MCF 10A (cell line): Measurements from ENCODE around the gene CCNI2. TPM values are rescaled to one million over a fixed set of nuclear protein-coding genes. Genes with fewer than 3 reads are reported as not detected.
A peak's percentile ranks its signal among the peaks of the same experiment; 100 is the strongest.

Source experiments
- BruUV-seq: library from RNA; stranded (reverse); fragments of 400-500 nt; replicated peaks from 2 replicates; lab custom pipeline; 2021; lab: Mats Ljungman, UMichigan
- CTCF ChIA-PET: fragments of 300-600 bp; sonication (Branson Sonifier 250); formaldehyde crosslinking; extraction: SDS; loops from one replicate; lab custom pipeline; 2021; ENCODE audit warnings: antibody characterized with exemption, inconsistent platforms; lab: Yijun Ruan, JAX
- POLR2A ChIA-PET: fragments of 300-600, 350-650 bp; sonication (Branson Sonifier 250); formaldehyde crosslinking; extraction: SDS; loops from one replicate; lab custom pipeline; 2020; ENCODE audit warnings: antibody characterized with exemption, inconsistent platforms; lab: Yijun Ruan, JAX
- DNase-seq: peaks from one replicate; pipeline ENCODE4 v3.0.0-alpha.2; 2018; ENCODE audit not compliant: unreplicated experiment
- H3K27ac Mint-ChIP-seq: one replicate; pipeline ENCODE4 v1.8.0; 2022; ENCODE audit warnings: mild to moderate bottlenecking, low read depth, mixed read lengths; ENCODE audit not compliant: unreplicated experiment
- H3K27me3 Mint-ChIP-seq: one replicate; pipeline ENCODE4 v1.8.0; 2022; ENCODE audit warnings: mixed read lengths; ENCODE audit not compliant: insufficient read depth, unreplicated experiment
- H3K36me3 Mint-ChIP-seq: one replicate; pipeline ENCODE4 v1.8.0; 2022; ENCODE audit warnings: mild to moderate bottlenecking, moderate library complexity, mixed read lengths; ENCODE audit not compliant: insufficient read depth, unreplicated experiment
- H3K4me1 Mint-ChIP-seq: one replicate; pipeline ENCODE4 v1.8.0; 2022; ENCODE audit warnings: mixed read lengths; ENCODE audit not compliant: insufficient read depth, unreplicated experiment
- H3K4me3 Mint-ChIP-seq: one replicate; pipeline ENCODE4 v1.8.0; 2022; ENCODE audit warnings: mild to moderate bottlenecking, moderate library complexity, mixed read lengths; ENCODE audit not compliant: unreplicated experiment
- H3K9me3 Mint-ChIP-seq: one replicate; pipeline ENCODE4 v1.8.0; 2022; ENCODE audit warnings: mixed read lengths; ENCODE audit not compliant: unreplicated experiment
- CTCF ChIP-seq: fragments of 200-600 bp; IDR thresholded peaks from one replicate; pipeline ENCODE4 v1.8.0; 2022; ENCODE audit warnings: antibody characterized with exemption, mild to moderate bottlenecking; ENCODE audit not compliant: unreplicated experiment
- intact Hi-C: fragments of 100-400 bp; cut with micrococcal nuclease; formaldehyde crosslinking; loops from 2 replicates; pipeline ENCODE4 v1.14.1; 2022
- total RNA-seq: library from RNA; stranded (reverse); gene quantifications from 2 replicates; pipeline ENCODE4 v1.2.3, GENCODE V29; 2022

The CCNI2 gene
- total RNA-seq, 1 experiment from 2014 or later, result 0.16 TPM

GRCh38 chr5:132752581-132753125 is 5.4 kb downstream of the CCNI2 start:
- no TSS peak for BruUV-seq
- no peaks in the 10 kb centered on the region for H3K27me3 Mint-ChIP-seq
- no peak for DNase-seq
- intact Hi-C loops, result no loop called here
- H3K9me3 Mint-ChIP-seq, result no peaks in the 10 kb centered on the region
- no peak for TF ChIP-seq CTCF
- CTCF ChIA-PET, result interaction anchor here (0.6 to 4.4 kb wide), 5 partner anchors 15 to 167 kb away, joined by 3 to 34 read pairs (median 4); partner anchors contain the start of gene KIF3A
- no peak overlapping the region for H3K27ac Mint-ChIP-seq
- H3K36me3 Mint-ChIP-seq, result no peaks in the 10 kb centered on the region
- no peaks in the 10 kb centered on the region for H3K4me1 Mint-ChIP-seq
- POLR2A ChIA-PET, result interaction anchor here (0.6 to 3.8 kb wide), 3 partner anchors 15 to 95 kb away, joined by 3 to 10 read pairs (median 4); partner anchors contain the start of genes IL13 and KIF3A
- no peak overlapping the region for H3K4me3 Mint-ChIP-seq

GRCh38 chr5:132753135-132753987 is 6.1 kb downstream of the CCNI2 start:
- Mint-ChIP-seq H3K4me3 (no peak overlapping the region), H3K27ac (no peak overlapping the region), H3K36me3 (no peaks in the 10 kb centered on the region), H3K4me1 (no peaks in the 10 kb centered on the region), H3K27me3 (no peaks in the 10 kb centered on the region), H3K9me3 (no peaks in the 10 kb centered on the region)
- peak; percentile 37 for DNase-seq
- POLR2A ChIA-PET, result interaction anchor here (0.6 to 2.7 kb wide), 3 partner anchors 16 to 95 kb away, joined by 3 to 11 read pairs (median 4); partner anchors contain the start of genes IL13, KIF3A and SEPTIN8
- peak; percentile 16 for TF ChIP-seq CTCF
- intact Hi-C loops, result no loop called here
- CTCF ChIA-PET, result interaction anchor here (0.9 to 4.4 kb wide), 3 partner anchors 25 to 135 kb away, joined by 4 to 34 read pairs (median 4); no protein-coding TSS in a partner anchor
- BruUV-seq, result no TSS peak

GRCh38 chr5:132754111-132754510 is 6.9 kb downstream of the CCNI2 start:
- Mint-ChIP-seq H3K4me1 (no peaks in the 10 kb centered on the region), H3K4me3 (no peak overlapping the region), H3K27ac (no peak overlapping the region), H3K27me3 (no peaks in the 10 kb centered on the region), H3K9me3 (no peaks in the 10 kb centered on the region), H3K36me3 (no peaks in the 10 kb centered on the region)
- TF ChIP-seq CTCF, result no peak
- DNase-seq, result no peak
- ChIA-PET POLR2A (interaction anchor here (0.6 to 2.7 kb wide), 3 partner anchors 17 to 106 kb away, joined by 3 to 11 read pairs (median 7); partner anchors contain the start of genes KIF3A and SEPTIN8), CTCF (interaction anchor here (0.6 to 4.4 kb wide), 7 partner anchors 15 to 671 kb away, joined by 3 to 34 read pairs (median 4); no protein-coding TSS in a partner anchor)
- intact Hi-C loops, result no loop called here
- BruUV-seq, result no TSS peak
